ENCODE data around the gene NXNL1.

DNA sequence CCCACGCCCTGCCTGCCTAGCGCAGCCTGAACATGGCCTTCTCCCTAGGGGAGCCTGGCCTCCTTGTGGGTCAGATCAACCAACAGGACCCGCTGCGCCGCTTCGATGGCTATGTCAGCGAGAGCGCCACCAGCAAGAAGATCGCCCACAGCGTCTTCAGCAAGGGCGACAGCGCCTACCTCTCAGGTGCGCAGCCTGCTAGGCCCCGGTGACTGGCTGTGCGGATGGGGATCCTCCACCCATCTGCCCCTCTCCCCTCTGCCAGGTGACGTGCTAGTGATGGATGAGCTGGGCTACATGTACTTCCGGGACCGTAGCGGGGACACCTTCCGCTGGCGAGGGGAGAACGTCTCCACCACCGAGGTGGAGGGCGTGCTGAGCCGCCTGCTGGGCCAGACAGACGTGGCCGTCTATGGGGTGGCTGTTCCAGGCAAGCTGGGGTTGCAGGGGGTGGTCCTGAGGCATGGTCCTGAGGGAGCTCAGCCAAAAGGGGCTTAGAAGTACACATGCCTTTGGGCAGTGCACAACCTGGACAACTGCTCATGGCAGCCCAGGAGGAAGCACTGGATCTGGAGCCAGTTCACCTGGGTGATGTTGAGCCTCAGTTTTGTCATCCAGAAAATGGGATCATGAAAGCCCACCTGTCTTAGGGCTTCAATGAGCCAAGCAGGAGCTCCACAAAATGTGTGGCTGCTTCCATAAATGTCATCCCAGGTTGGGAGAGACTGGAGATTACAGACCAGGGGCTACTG is 39.9 kb upstream of the NXNL1 start:
- no peak for TF ChIP-seq CTCF (IDR thresholded peaks at IDR 0.05)
- no peak for TF ChIP-seq POLR2A (IDR thresholded peaks at IDR 0.05)
